ENCODE data around the gene RAD23B. TPM values are rescaled to one million over a fixed set of nuclear protein-coding genes. Genes with fewer than 3 reads are reported as not detected.
A peak's percentile ranks its signal among the peaks of the same experiment; 100 is the strongest.

RAD23B gene
- total RNA-seq, 1 donor from 2014 or later = 205 TPM

GRCh38 chr9:107336718-107337360 is 53.8 kb downstream of the RAD23B start:
- no peak overlapping the region for H3K4me2 ChIP-seq (ENCODE audit: low read length)
- Mint-ChIP-seq H3K4me3 (ENCODE audit: unreplicated experiment) (no peak overlapping the region), H3K9me3 (ENCODE audit: unreplicated experiment) (no peaks in the 10 kb centered on the region), H3K4me1 (ENCODE audit: low read depth, unreplicated experiment) (peaks cover 2% of the 10 kb centered on the region), H3K27me3 (ENCODE audit: low read depth, unreplicated experiment) (no peaks in the 10 kb centered on the region), H3K36me3 (ENCODE audit: low read depth, unreplicated experiment) (peaks cover 42% of the 10 kb centered on the region), H3K27ac (ENCODE audit: unreplicated experiment) (no peak overlapping the region)
- FAIRE-seq (no peak), DNase-seq (ENCODE audit: low read depth) (peak; percentile 68)
- no peak overlapping the region for H3K9ac ChIP-seq (ENCODE audit: low read length)
- TF ChIP-seq EZH2 (IDR thresholded peaks at IDR 0.05; ENCODE audit: insufficient read depth, low read length) = no peak
- TF ChIP-seq, protein P1, sequence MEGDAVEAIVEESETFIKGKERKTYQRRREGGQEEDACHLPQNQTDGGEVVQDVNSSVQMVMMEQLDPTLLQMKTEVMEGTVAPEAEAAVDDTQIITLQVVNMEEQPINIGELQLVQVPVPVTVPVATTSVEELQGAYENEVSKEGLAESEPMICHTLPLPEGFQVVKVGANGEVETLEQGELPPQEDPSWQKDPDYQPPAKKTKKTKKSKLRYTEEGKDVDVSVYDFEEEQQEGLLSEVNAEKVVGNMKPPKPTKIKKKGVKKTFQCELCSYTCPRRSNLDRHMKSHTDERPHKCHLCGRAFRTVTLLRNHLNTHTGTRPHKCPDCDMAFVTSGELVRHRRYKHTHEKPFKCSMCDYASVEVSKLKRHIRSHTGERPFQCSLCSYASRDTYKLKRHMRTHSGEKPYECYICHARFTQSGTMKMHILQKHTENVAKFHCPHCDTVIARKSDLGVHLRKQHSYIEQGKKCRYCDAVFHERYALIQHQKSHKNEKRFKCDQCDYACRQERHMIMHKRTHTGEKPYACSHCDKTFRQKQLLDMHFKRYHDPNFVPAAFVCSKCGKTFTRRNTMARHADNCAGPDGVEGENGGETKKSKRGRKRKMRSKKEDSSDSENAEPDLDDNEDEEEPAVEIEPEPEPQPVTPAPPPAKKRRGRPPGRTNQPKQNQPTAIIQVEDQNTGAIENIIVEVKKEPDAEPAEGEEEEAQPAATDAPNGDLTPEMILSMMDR (IDR thresholded peaks at IDR 0.05; ENCODE audit: insufficient read depth, low read depth, low read length) = no peak
- peaks cover 38% of the 10 kb centered on the region for H3K36me3 ChIP-seq (ENCODE audit: insufficient read depth, low read length)
- peaks cover 8% of the 10 kb centered on the region for H3K79me2 ChIP-seq (ENCODE audit: insufficient read depth, low read length)
- no peak overlapping the region for H3K27ac ChIP-seq (ENCODE audit: low read depth, low read length)
- H3K4me3 ChIP-seq (ENCODE audit: insufficient read depth, low read depth, low read length) = no peak overlapping the region
- H3K9me3 ChIP-seq (ENCODE audit: insufficient read depth, low read depth, low read length) = no peaks in the 10 kb centered on the region
- H4K20me1 ChIP-seq (ENCODE audit: insufficient read depth, low read length) = peaks cover 67% of the 10 kb centered on the region
- no peaks in the 10 kb centered on the region for H3K27me3 ChIP-seq (ENCODE audit: insufficient read depth, low read length)
- peaks cover 4% of the 10 kb centered on the region for H3K4me1 ChIP-seq (ENCODE audit: insufficient read depth, low read length)
- no peak overlapping the region for H2AFZ ChIP-seq (ENCODE audit: low read depth, low read length)

DNA sequence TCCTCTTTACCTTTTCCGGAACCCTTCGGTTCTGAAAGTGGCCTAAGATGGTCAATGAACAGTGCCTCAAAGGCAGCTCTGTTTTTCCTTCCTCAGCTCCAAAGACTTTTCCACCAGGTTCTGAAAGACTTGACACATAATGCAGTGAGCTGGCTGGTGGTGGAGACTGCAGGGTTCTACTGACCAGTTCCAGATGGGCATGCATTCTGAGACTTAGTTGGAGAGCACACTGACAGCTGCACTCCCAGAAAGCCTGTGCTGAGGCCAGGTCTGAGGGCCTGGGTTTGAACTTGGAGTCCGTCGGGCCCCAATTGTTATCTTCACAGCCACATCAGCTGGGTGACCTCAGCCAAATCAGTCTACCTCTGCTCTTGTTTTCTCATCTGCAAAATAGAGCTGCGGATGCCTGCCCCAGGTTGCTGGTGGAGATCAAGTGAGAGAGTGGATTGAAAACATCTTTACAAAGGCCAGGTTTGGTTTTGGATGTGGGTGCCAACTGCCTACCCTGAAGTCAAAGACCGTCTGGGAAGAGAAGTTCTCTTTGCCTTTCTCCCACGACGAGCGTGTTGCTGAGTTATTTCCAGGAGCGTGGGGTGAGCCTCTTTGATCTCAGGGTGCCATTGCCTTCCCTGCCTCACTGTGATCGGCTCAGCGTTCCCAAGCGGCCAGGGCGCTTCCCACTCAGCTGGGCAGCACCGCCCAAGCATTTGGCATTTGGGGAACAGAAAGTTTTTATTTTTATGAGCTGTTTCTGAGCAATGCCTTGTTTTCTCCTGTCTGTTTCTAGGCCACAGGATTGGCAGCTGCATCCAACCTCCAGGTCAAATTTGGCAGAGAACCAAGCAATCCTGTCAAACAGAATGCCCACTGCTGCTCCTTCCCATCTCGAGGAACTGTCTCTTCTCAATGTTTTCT is 54.9 kb downstream of the RAD23B start:
- Histone ChIP-seq H3K79me2 (ENCODE audit: insufficient read depth, low read length) (peaks cover 5% of the 10 kb centered on the region), H3K4me1 (ENCODE audit: insufficient read depth, low read length) (peaks cover 4% of the 10 kb centered on the region), H4K20me1 (ENCODE audit: insufficient read depth, low read length) (peaks cover 63% of the 10 kb centered on the region), H3K9me3 (ENCODE audit: insufficient read depth, low read depth, low read length) (no peaks in the 10 kb centered on the region), H3K27ac (ENCODE audit: low read depth, low read length) (no peak overlapping the region), H3K4me2 (ENCODE audit: low read length) (no peak overlapping the region), H3K9ac (ENCODE audit: low read length) (no peak overlapping the region), H2AFZ (ENCODE audit: low read depth, low read length) (no peak overlapping the region), H3K27me3 (ENCODE audit: insufficient read depth, low read length) (no peaks in the 10 kb centered on the region), H3K4me3 (ENCODE audit: insufficient read depth, low read depth, low read length) (no peak overlapping the region), H3K36me3 (ENCODE audit: insufficient read depth, low read length) (peaks cover 30% of the 10 kb centered on the region)
- H3K4me3 Mint-ChIP-seq (ENCODE audit: unreplicated experiment) = no peak overlapping the region
- DNase-seq (ENCODE audit: low read depth) (no peak), FAIRE-seq (no peak)
- H3K36me3 Mint-ChIP-seq (ENCODE audit: low read depth, unreplicated experiment) = peaks cover 42% of the 10 kb centered on the region
- no peak for TF ChIP-seq EZH2 (IDR thresholded peaks at IDR 0.05; ENCODE audit: insufficient read depth, low read length)
- TF ChIP-seq, protein P1 (IDR thresholded peaks at IDR 0.05; ENCODE audit: insufficient read depth, low read depth, low read length) = no peak
- peaks cover 2% of the 10 kb centered on the region for H3K4me1 Mint-ChIP-seq (ENCODE audit: low read depth, unreplicated experiment)
- H3K27me3 Mint-ChIP-seq (ENCODE audit: low read depth, unreplicated experiment) = no peaks in the 10 kb centered on the region
- no peaks in the 10 kb centered on the region for H3K9me3 Mint-ChIP-seq (ENCODE audit: unreplicated experiment)
- H3K27ac Mint-ChIP-seq (ENCODE audit: unreplicated experiment) = no peak overlapping the region
